SK-N-MC (cell line): Measurements from ENCODE around the gene TMPRSS4.

Experiments
- EZH2 ChIP-seq: fragments of 200-600 bp; sonication (generic); IDR thresholded peaks from one replicate; pipeline ENCODE4 v1.6.1; 2017; ENCODE audit warnings: antibody characterized with exemption
- FOXP2 ChIP-seq: optimal IDR thresholded peaks from 2 replicates; pipeline ENCODE3; 2011; ENCODE audit warnings: mild to moderate bottlenecking, moderate library complexity; ENCODE audit not compliant: insufficient read depth; ENCODE audit errors: extremely low read length, control extremely low read depth
- POLR2AphosphoS5 ChIP-seq: IDR thresholded peaks from 2 replicates; pipeline ENCODE4 v1.6.1; 2012; ENCODE audit warnings: mild to moderate bottlenecking, low read depth, low read length, borderline replicate concordance

- no peak for TF ChIP-seq POLR2AphosphoS5
- TF ChIP-seq EZH2: no peak
- no peak for TF ChIP-seq FOXP2
These were observed 84.9 kb downstream of the TMPRSS4 start for GRCh38 chr11:118161786-118162185.
